ENCODE measurements around the gene ACBD4.

The ACBD4 gene

DNA sequence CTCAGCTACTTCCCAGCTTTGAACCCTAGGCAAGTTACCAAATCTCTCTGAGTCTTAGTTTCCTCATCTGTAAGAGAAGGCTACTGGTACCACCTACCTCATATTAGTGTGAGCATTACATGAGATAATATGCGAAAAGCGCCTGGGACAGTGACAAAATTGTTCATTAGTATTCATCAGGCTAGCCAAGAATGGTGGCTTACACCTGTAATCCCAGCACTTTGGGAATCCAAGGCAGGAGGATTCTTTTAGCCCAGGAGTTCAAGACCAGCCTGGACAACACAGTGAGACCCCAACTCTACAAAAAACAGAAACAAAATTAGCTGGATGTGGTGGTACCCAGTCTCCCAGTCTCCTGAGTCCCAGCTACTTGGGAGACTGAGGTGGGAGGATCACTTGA is 6.5 kb upstream of the ACBD4 start:
- Histone ChIP-seq H3K79me2 (ENCODE audit: low read length) (no peaks in the 10 kb centered on the region), H3K4me1 (ENCODE audit: low read length) (peaks cover 7% of the 10 kb centered on the region; the same call in 1 of the 2 replicates), H2AFZ (ENCODE audit: low read depth, low read length) (no peak overlapping the region), H3K9me3 (ENCODE audit: insufficient read depth, low read length) (no peaks in the 10 kb centered on the region), H3K36me3 (replicated peaks; ENCODE audit: low read depth, low read length) (no peaks in the 10 kb centered on the region), H3K4me3 (ENCODE audit: low read length) (no peak overlapping the region), H3K9ac (ENCODE audit: low read length) (no peak overlapping the region), H3K27ac (ENCODE audit: low read length) (no peak overlapping the region), H3K4me2 (ENCODE audit: low read length) (no peak overlapping the region), H3K27me3 (ENCODE audit: low read depth, low read length) (no peaks in the 10 kb centered on the region; the same call in 1 of the 2 replicates), H4K20me1 (ENCODE audit: insufficient read depth, low read length) (no peaks in the 10 kb centered on the region)
- TF ChIP-seq EZH2phosphoT487 (IDR thresholded peaks at IDR 0.05; ENCODE audit: low read depth): no peak
- TF ChIP-seq, protein P1, sequence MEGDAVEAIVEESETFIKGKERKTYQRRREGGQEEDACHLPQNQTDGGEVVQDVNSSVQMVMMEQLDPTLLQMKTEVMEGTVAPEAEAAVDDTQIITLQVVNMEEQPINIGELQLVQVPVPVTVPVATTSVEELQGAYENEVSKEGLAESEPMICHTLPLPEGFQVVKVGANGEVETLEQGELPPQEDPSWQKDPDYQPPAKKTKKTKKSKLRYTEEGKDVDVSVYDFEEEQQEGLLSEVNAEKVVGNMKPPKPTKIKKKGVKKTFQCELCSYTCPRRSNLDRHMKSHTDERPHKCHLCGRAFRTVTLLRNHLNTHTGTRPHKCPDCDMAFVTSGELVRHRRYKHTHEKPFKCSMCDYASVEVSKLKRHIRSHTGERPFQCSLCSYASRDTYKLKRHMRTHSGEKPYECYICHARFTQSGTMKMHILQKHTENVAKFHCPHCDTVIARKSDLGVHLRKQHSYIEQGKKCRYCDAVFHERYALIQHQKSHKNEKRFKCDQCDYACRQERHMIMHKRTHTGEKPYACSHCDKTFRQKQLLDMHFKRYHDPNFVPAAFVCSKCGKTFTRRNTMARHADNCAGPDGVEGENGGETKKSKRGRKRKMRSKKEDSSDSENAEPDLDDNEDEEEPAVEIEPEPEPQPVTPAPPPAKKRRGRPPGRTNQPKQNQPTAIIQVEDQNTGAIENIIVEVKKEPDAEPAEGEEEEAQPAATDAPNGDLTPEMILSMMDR (IDR thresholded peaks at IDR 0.05; ENCODE audit: low read depth, low read length): no peak

DNA sequence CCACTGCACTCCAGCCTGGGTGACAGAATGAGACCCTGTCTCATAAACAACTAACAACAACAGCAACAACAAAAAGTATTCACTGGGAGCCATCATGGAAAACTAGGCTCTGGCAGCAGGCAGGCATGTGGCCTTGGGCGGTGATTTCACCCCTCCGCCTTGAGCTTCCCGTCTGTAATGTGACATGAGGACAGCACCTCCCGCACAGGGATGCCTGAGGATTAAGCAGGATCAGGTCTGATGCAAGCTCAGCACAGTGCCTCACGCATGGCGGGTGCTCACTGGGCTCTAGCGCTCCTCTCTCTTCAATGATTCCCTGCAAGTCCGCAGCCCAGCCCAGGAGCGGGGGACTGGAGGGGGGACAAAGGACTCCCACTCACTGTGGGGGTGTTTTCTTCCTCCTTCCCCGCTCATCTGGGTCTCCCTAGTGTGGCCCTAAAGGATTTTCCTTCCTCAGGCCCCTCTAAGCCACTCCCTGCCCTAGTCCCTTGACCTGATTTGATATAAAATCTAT is 6.0 kb upstream of the ACBD4 start:
- no peaks in the 10 kb centered on the region for H3K79me2 ChIP-seq (ENCODE audit: low read length)
- H3K27ac ChIP-seq (ENCODE audit: low read length): no peak overlapping the region
- peaks cover 3% of the 10 kb centered on the region; the same call in 1 of the 2 replicates for H3K4me1 ChIP-seq (ENCODE audit: low read length)
- no peak overlapping the region for H3K4me2 ChIP-seq (ENCODE audit: low read length)
- H3K9ac ChIP-seq (ENCODE audit: low read length): no peak overlapping the region
- no peaks in the 10 kb centered on the region for H4K20me1 ChIP-seq (ENCODE audit: insufficient read depth, low read length)
- no peak for TF ChIP-seq EZH2phosphoT487 (IDR thresholded peaks at IDR 0.05; ENCODE audit: low read depth)
- TF ChIP-seq, protein P1 (IDR thresholded peaks at IDR 0.05; ENCODE audit: low read depth, low read length): no peak
- no peaks in the 10 kb centered on the region; the same call in 1 of the 2 replicates for H3K27me3 ChIP-seq (ENCODE audit: low read depth, low read length)
- H3K36me3 ChIP-seq (replicated peaks; ENCODE audit: low read depth, low read length): no peaks in the 10 kb centered on the region
- no peaks in the 10 kb centered on the region for H3K9me3 ChIP-seq (ENCODE audit: insufficient read depth, low read length)
- no peak overlapping the region for H3K4me3 ChIP-seq (ENCODE audit: low read length)
- H2AFZ ChIP-seq (ENCODE audit: low read depth, low read length): no peak overlapping the region

DNA sequence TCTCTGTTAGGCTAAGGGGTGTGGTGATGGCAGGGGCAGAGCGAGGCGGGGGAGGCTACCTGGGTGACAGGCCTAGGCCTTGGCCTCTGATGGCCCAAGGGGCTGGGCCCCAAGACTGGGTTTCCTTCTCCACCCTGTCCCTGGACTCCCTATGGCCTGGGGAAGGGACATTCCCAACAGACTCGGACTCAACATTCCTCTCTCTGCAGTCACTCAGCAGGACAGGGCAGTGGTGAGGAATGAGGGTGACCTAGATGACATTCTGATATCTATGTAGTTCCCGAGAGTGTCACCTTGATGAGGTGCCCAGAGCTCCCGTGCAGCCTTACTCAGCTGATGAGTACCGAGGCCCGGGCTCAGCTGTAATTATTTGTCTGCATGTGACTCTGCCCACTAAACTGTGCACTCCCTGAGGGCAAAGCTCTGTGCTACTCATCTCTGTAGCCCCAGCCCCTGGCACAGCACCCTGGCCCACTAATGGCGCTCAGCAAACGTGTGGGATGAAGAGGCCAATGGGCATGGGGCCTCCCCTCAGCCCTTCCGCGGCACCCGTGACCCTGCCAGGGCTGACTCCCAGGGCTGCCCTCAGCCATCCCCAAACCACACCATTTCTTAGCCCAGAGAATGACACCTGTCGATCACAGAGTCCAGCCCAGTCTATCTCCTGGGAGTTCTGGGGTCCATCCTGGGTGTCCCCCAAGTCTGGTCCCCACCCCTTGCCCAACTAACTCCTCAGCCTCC is 5.4 kb upstream of the ACBD4 start:
- Histone ChIP-seq H3K9me3 (ENCODE audit: insufficient read depth, low read length) (no peaks in the 10 kb centered on the region), H3K36me3 (replicated peaks; ENCODE audit: low read depth, low read length) (no peaks in the 10 kb centered on the region), H3K27ac (ENCODE audit: low read length) (no peak overlapping the region), H2AFZ (ENCODE audit: low read depth, low read length) (no peak overlapping the region), H3K79me2 (ENCODE audit: low read length) (no peaks in the 10 kb centered on the region), H4K20me1 (ENCODE audit: insufficient read depth, low read length) (no peaks in the 10 kb centered on the region), H3K4me1 (ENCODE audit: low read length) (0 out of 2 replicates have a peak, but pooled peaks cover 3% of the 10 kb centered on the region), H3K4me3 (ENCODE audit: low read length) (no peak overlapping the region), H3K27me3 (ENCODE audit: low read depth, low read length) (no peaks in the 10 kb centered on the region; the same call in 1 of the 2 replicates), H3K9ac (ENCODE audit: low read length) (no peak overlapping the region), H3K4me2 (ENCODE audit: low read length) (no peak overlapping the region)
- TF ChIP-seq EZH2phosphoT487 (IDR thresholded peaks at IDR 0.05; ENCODE audit: low read depth): no peak

DNA sequence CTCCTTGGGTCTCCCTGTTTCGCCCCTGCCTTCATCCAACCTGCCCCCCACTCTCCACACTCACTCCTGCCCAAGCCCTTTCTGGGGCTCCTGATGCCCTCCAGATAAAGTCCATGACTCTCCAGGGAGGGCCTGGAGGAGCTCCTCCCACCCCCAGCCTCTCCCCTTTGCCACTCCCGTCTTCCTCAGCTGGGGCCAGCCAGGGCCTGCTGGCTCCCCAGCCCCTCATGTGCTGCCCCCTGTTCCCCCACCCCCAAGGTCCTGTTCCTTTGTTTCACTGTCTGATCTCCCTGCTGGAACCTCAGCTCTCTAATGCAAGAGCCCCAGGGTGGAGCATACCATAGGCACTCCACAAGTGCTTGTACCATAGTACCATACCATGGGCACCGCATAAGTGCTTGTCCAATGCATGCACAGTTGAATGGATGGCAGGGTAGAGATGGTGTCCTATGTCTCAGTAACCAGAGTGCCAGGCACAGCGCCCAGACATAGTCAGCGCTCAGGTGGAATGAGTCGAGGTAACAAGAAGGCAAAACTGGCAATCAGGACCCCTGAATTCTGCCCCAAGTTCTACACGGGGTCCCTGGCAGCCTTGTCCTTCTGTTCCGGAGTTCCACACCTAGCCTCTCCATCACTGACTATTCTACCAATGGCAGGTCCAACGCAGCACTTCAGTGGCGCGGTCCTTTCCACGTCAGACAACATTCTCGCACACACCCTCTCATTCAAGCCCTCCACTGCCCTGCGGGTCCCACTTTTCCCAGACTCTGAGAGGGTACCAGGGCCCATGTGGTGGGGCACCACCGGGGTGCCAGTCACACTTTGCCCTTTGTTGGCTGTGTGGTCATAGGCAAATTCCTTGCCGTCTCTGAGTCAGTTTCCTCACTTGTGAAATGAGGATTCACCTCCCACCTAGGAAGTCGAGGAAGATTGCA is 4.5 kb upstream of the ACBD4 start:
- no peaks in the 10 kb centered on the region for H3K36me3 ChIP-seq (replicated peaks; ENCODE audit: low read depth, low read length)
- no peak overlapping the region for H3K27ac ChIP-seq (ENCODE audit: low read length)
- peaks cover 5% of the 10 kb centered on the region for H3K4me1 ChIP-seq (ENCODE audit: low read length)
- H3K4me3 ChIP-seq (ENCODE audit: low read length): no peak overlapping the region
- no peaks in the 10 kb centered on the region for H4K20me1 ChIP-seq (ENCODE audit: insufficient read depth, low read length)
- H3K4me2 ChIP-seq (ENCODE audit: low read length): peak overlapping the region; percentile 91; the same call in 1 of the 2 replicates
- TF ChIP-seq EZH2phosphoT487 (IDR thresholded peaks at IDR 0.05; ENCODE audit: low read depth): no peak
- TF ChIP-seq, protein P1 (IDR thresholded peaks at IDR 0.05; ENCODE audit: low read depth, low read length): no peak
- no peaks in the 10 kb centered on the region; the same call in 1 of the 2 replicates for H3K27me3 ChIP-seq (ENCODE audit: low read depth, low read length)
- H3K9me3 ChIP-seq (ENCODE audit: insufficient read depth, low read length): no peaks in the 10 kb centered on the region
- H3K9ac ChIP-seq (ENCODE audit: low read length): no peak overlapping the region
- H2AFZ ChIP-seq (ENCODE audit: low read depth, low read length): no peak overlapping the region
- H3K79me2 ChIP-seq (ENCODE audit: low read length): no peaks in the 10 kb centered on the region

Data from OCI-LY3 (cell line).